K562 (cell line): ENCODE data around the gene NUDCD3. TPM values are rescaled to one million over a fixed set of nuclear protein-coding genes. Genes with fewer than 3 reads are reported as not detected.
A peak's percentile ranks its signal among the peaks of the same experiment; 100 is the strongest.

ENCODE experiments used
- ATAC-seq: fragments of 200-7000 bp; cut with Tn5 transposase; 3 replicates; pipeline ENCODE4 v1.9.1; 2020; ENCODE audit warnings: moderate library complexity
- BruUV-seq: library from RNA; stranded (reverse); fragments of 400-500 nt; replicated peaks from 2 replicates; lab custom pipeline; 2021; lab: Mats Ljungman, UMichigan
- CTCF ChIA-PET: fragments of 300-600 bp; formaldehyde crosslinking; extraction: SDS; loops from one replicate; lab custom pipeline; 2021; ENCODE audit warnings: low intra/inter-chr PET ratio; lab: Yijun Ruan, JAX
- POLR2A ChIA-PET: fragments of 300-600, 350-650 bp; sonication (Branson Sonifier 250); formaldehyde crosslinking; extraction: SDS; loops from one replicate; lab custom pipeline; 2021; ENCODE audit warnings: antibody characterized with exemption, inconsistent platforms; lab: Yijun Ruan, JAX
- DNase-seq, 4 experiments: peaks; one replicate each; pipeline versions ENCODE4 v3.0.0 to v3.0.0-alpha.2; 2011 to 2018; ENCODE audit warnings: low spot score in 3 of 4, mixed read lengths in 3 of 4; ENCODE audit errors: extremely low read depth in 1 of 4
- FAIRE-seq: peaks from 2 replicates; lab custom pipeline; 2011; peaks lifted over from hg19 to GRCh38; lab: Jason Lieb, UNC
- H2AFZ ChIP-seq: 2 replicates; pipeline ENCODE4 v1.6.0; 2011; ENCODE audit warnings: low read depth, low read length, control low read depth, inconsistent platforms
- H3K27ac ChIP-seq: fragments of 200-600 bp; 3 replicates; pipeline ENCODE4 v1.8.0; 2011; ENCODE audit warnings: low read depth, mild to moderate bottlenecking, control low read depth, inconsistent platforms, low read length, moderate library complexity, mixed read lengths; ENCODE audit errors: extremely low read depth
- H3K27me3 ChIP-seq, 2 experiments: fragments of 300-600 bp in 1 of 2; 2 replicates in 1 of 2; 3 replicates in 1 of 2; pipeline versions ENCODE4 v1.6.0 to v1.8.0; 2011; ENCODE audit warnings: inconsistent platforms in 2 of 2, low read length in 2 of 2, mild to moderate bottlenecking in 1 of 2, mixed read lengths in 1 of 2, moderate library complexity in 1 of 2; ENCODE audit not compliant: control insufficient read depth in 2 of 2, insufficient read depth in 2 of 2
- H3K36me3 ChIP-seq: fragments of 300-600 bp; 3 replicates; pipeline ENCODE4 v1.8.0; 2011; ENCODE audit warnings: mild to moderate bottlenecking, low read length, inconsistent platforms; ENCODE audit not compliant: control insufficient read depth, insufficient read depth
- H3K4me1 ChIP-seq, 2 experiments: fragments of 200-600 bp in 1 of 2; replicated peaks in 1 of 2; 2 replicates in 1 of 2; 3 replicates in 1 of 2; pipeline versions ENCODE4 v1.5.1 to v1.8.0; 2011; ENCODE audit warnings: inconsistent platforms in 2 of 2, low read length in 2 of 2, mild to moderate bottlenecking in 1 of 2, mixed read lengths in 1 of 2, moderate library complexity in 1 of 2; ENCODE audit not compliant: control insufficient read depth in 2 of 2, insufficient read depth in 2 of 2
- H3K4me2 ChIP-seq: 2 replicates; pipeline ENCODE4 v1.6.1; 2011; ENCODE audit warnings: low read length, control low read depth, inconsistent platforms, mixed read lengths; ENCODE audit not compliant: insufficient read depth
- H3K4me3 ChIP-seq: fragments of 200-600 bp; sonication (generic), shearing (Covaris generic); 2 replicates; pipeline ENCODE4 v1.5.1; 2016; ENCODE audit warnings: control low read depth, inconsistent platforms
- H3K79me2 ChIP-seq: fragments of 200-600 bp; 3 replicates; pipeline ENCODE4 v1.8.0; 2011; ENCODE audit warnings: low read length, inconsistent platforms; ENCODE audit not compliant: control insufficient read depth, insufficient read depth
- H3K9ac ChIP-seq, 2 experiments: 2 replicates each; pipeline versions ENCODE4 v1.6.0 to v1.6.1; 2011; ENCODE audit warnings: low read depth in 2 of 2, low read length in 2 of 2, control low read depth in 1 of 2, inconsistent platforms in 1 of 2, mild to moderate bottlenecking in 1 of 2, mixed read lengths in 1 of 2; ENCODE audit not compliant: insufficient read depth in 1 of 2
- H3K9me1 ChIP-seq: one replicate; pipeline ENCODE4 v1.6.0; 2011; ENCODE audit warnings: inconsistent platforms, mild to moderate bottlenecking, low read length, moderate library complexity; ENCODE audit not compliant: control insufficient read depth, insufficient read depth
- H3K9me3 ChIP-seq: replicated peaks from 2 replicates; pipeline ENCODE4 v1.5.1; 2011; ENCODE audit warnings: low read depth, low read length, inconsistent platforms; ENCODE audit not compliant: control insufficient read depth, insufficient read depth
- H4K20me1 ChIP-seq: replicated peaks from 2 replicates; pipeline ENCODE4 v1.6.1; 2011; ENCODE audit warnings: low read length, inconsistent platforms, mixed read lengths; ENCODE audit not compliant: control insufficient read depth, insufficient read depth
- ATF7 ChIP-seq: fragments of 450-650 bp; IDR thresholded peaks from 2 replicates; pipeline ENCODE4 v1.7.1; 2014; ENCODE audit warnings: mild to moderate bottlenecking, moderate library complexity
- JUND ChIP-seq, 2 experiments: IDR thresholded peaks; 2 replicates in 1 of 2; 3 replicates in 1 of 2; pipeline ENCODE4 v1.6.1; 2011; ENCODE audit warnings: borderline replicate concordance in 2 of 2, low read depth in 2 of 2, low read length in 2 of 2, improper control_type of control experiment in 1 of 2, missing biosample characterization in 1 of 2, missing genetic modification characterization in 1 of 2, missing genetic modification reagents in 1 of 2
- MCM2 ChIP-seq: fragments of 450-650 bp; IDR thresholded peaks from 2 replicates; pipeline ENCODE4 v1.6.1; 2017; ENCODE audit warnings: low read depth, mild to moderate bottlenecking
- WGBS: fragments of 100-300 bp; shearing (Covaris generic); methylation state at CpG from one replicate; pipeline ENCODE4 v1.1.6; 2016; ENCODE audit warnings: low coverage, mixed read lengths; ENCODE audit not compliant: insufficient coverage; ENCODE audit errors: missing lambda C conversion rate; 5-methylcytosine and 5-hydroxymethylcytosine counted together
- in situ Hi-C: fragments of 300-500 bp; cut with MboI; formaldehyde crosslinking; loops from 4 replicates; pipeline ENCODE4 v1.15.0; 2018; ENCODE audit warnings: inconsistent platforms, mixed read lengths
- intact Hi-C: fragments of 100-400 bp; cut with micrococcal nuclease; formaldehyde crosslinking; loops from 2 replicates; pipeline ENCODE4 v1.14.2; 2022
- polyA plus RNA-seq, 8 experiments: library from polyadenylated mRNA; depleted of rRNA in 4 of 8; stranded (reverse) in 5 of 8; unstranded in 3 of 8; fragments of >200 nt; fragmentation: Nextera tagmentation in 2 of 8; fragmentation: Illumina TruSeq in 1 of 8; extraction: Ambion mirVana in 2 of 8; extraction: Trizol in 1 of 8; gene quantifications; 2 replicates each; pipeline versions ENCODE4 v1.2.1 to v1.2.3, GENCODE V29; 2011 to 2014; ENCODE audit warnings: inconsistent platforms in 1 of 8, missing spikeins in 1 of 8
- total RNA-seq, 7 experiments: library from RNA; depleted of rRNA in 6 of 7; stranded (reverse); fragments of >200 nt in 6 of 7; fragmentation: Illumina TruSeq in 2 of 7; extraction: Trizol in 2 of 7; gene quantifications; 2 replicates each; pipeline versions ENCODE4 v1.2.1 to v1.2.3, GENCODE V29; 2011 to 2021; ENCODE audit warnings: low replicate concordance in 1 of 7
- TF ChIP-seq, protein P1 (sequence below), 2 experiments: fragments of 450-650 bp in 1 of 2; sonication (generic) in 1 of 2; formaldehyde crosslinking in 1 of 2; IDR thresholded peaks in 1 of 2; conservative IDR thresholded peaks in 1 of 2; 2 replicates each; pipeline versions ENCODE4 v1.6.1 to v1.8.1; 2016 to 2023; ENCODE audit warnings: mild to moderate bottlenecking in 2 of 2, moderate library complexity in 2 of 2, inconsistent platforms in 1 of 2, missing genetic modification reagents in 1 of 2

Gene NUDCD3
- total and polyA plus RNA-seq, 9 of the 15 experiments (the other 6 are each of a cell fraction or from before 2014, with no cell fraction given): 24.8 to 64.2 (median 42.6) TPM

DNA sequence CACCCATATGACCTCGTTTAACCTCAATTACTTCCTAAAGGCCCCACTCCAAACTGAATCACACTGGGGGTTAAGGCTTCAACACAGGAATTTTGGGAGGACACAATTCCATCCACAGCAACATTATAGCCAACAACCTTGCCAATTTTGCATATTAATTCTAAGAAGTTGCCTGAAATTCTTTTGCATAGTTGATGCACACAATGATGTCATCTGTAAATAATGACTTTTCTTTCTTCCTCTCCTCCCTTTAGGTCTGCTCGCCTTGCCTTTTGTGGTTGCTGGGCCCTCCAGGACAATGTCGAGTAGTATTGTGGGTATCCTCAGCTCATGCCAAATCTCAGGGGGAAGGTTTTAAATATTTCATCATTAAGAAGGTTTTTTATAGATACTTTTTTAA, 149.1 kb downstream of the NUDCD3 start:
- Histone ChIP-seq H3K4me3 (no peak overlapping the region), H3K27me3 (peaks cover 5 to 6% of the 10 kb centered on the region in 2 experiments; a peak in 4 of 5 replicates), H3K36me3 (no peaks in the 10 kb centered on the region), H4K20me1 (no peaks in the 10 kb centered on the region)
- in situ Hi-C loops (no loop called here), intact Hi-C loops (no loop called here)
- ATAC-seq: no peak
- CTCF ChIA-PET: no interaction called here
- FAIRE-seq: no peak
- POLR2A ChIA-PET: interaction anchor here (0.7 to 1.0 kb wide), 3 partner anchors 9 to 666 kb away, joined by 3 to 4 read pairs (median 3); no protein-coding TSS in a partner anchor
- no TSS peak for BruUV-seq
- TF ChIP-seq MCM2 (no peak), ATF7 (peak; percentile 68; the same call in 1 of the 2 replicates), JUND (IDR thresholded peaks at IDR 0.05; ENCODE audit: borderline replicate concordance, low read depth, low read length) (no peak), JUND (tag; IDR thresholded peaks at IDR 0.05; ENCODE audit: borderline replicate concordance, low read depth, low read length) (peak; percentile 34; the same call in 1 of the 3 replicates)
- TF ChIP-seq, protein P1, sequence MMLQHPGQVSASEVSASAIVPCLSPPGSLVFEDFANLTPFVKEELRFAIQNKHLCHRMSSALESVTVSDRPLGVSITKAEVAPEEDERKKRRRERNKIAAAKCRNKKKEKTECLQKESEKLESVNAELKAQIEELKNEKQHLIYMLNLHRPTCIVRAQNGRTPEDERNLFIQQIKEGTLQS (IDR thresholded peaks at IDR 0.05): peak; percentile 56
- TF ChIP-seq, protein P1 (CRISPR knock-in tag; conservative IDR thresholded peaks at IDR 0.05): no peak
- TF ChIP-seq, all 486 proteins: peak for 3
- H3K4me2 ChIP-seq: no peak overlapping the region
- H2AFZ ChIP-seq: no peak overlapping the region
- no peak overlapping the region for H3K27ac ChIP-seq
- 2% methylated on average over 3 of the region's 3 CpGs for WGBS
- H3K9me1 ChIP-seq: no peaks in the 10 kb centered on the region
- H3K9ac ChIP-seq: no peak overlapping the region
- peaks cover 3% of the 10 kb centered on the region; the same call in 1 of the 2 replicates for H3K9me3 ChIP-seq
- no peaks in the 10 kb centered on the region for H3K4me1 ChIP-seq
- no peak for DNase-seq
- H3K79me2 ChIP-seq: no peaks in the 10 kb centered on the region
